Keratinocyte (primary cell): ENCODE measurements around the gene KIR2DL1.

Experiments used
- EZH2 ChIP-seq: IDR thresholded peaks from one replicate; pipeline ENCODE4 v1.6.1; 2012; ENCODE audit warnings: inconsistent platforms, mild to moderate bottlenecking, low read length, moderate library complexity
- TF ChIP-seq, protein P1 (sequence below), 3 experiments: IDR thresholded peaks in 1 of 3; conservative IDR thresholded peaks in 1 of 3; optimal IDR thresholded peaks in 1 of 3; 2 replicates in 2 of 3; 3 replicates in 1 of 3; pipeline versions ENCODE3 to v1.5.1; 2011; ENCODE audit warnings: low read length in 3 of 3, mild to moderate bottlenecking in 3 of 3, moderate library complexity in 2 of 3, control low read depth in 1 of 3, inconsistent platforms in 1 of 3; ENCODE audit not compliant: insufficient read depth in 2 of 3; ENCODE audit errors: extremely low read depth in 1 of 3

GRCh38 chr19:54803410-54803809 lies 33.8 kb downstream of the KIR2DL1 start, which contains the start of gene KIR2DL4:
- TF ChIP-seq, protein P1, sequence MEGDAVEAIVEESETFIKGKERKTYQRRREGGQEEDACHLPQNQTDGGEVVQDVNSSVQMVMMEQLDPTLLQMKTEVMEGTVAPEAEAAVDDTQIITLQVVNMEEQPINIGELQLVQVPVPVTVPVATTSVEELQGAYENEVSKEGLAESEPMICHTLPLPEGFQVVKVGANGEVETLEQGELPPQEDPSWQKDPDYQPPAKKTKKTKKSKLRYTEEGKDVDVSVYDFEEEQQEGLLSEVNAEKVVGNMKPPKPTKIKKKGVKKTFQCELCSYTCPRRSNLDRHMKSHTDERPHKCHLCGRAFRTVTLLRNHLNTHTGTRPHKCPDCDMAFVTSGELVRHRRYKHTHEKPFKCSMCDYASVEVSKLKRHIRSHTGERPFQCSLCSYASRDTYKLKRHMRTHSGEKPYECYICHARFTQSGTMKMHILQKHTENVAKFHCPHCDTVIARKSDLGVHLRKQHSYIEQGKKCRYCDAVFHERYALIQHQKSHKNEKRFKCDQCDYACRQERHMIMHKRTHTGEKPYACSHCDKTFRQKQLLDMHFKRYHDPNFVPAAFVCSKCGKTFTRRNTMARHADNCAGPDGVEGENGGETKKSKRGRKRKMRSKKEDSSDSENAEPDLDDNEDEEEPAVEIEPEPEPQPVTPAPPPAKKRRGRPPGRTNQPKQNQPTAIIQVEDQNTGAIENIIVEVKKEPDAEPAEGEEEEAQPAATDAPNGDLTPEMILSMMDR (optimal IDR thresholded peaks at IDR 0.05 in 1 of 3, IDR thresholded peaks at IDR 0.05 in 1 of 3, conservative IDR thresholded peaks at IDR 0.05 in 1 of 3; ENCODE audit: extremely low read depth in 1 of 3, insufficient read depth in 2 of 3, low read length in 3 of 3) = no peak
- TF ChIP-seq EZH2 = no peak
